Measurements from ENCODE around the gene AKIRIN1.
"Not testable (repeated sequence)": the region's sequence is repeated elsewhere in the genome, so short reads cannot be mapped to it uniquely, and the experiment has no call there.

AKIRIN1 gene

DNA sequence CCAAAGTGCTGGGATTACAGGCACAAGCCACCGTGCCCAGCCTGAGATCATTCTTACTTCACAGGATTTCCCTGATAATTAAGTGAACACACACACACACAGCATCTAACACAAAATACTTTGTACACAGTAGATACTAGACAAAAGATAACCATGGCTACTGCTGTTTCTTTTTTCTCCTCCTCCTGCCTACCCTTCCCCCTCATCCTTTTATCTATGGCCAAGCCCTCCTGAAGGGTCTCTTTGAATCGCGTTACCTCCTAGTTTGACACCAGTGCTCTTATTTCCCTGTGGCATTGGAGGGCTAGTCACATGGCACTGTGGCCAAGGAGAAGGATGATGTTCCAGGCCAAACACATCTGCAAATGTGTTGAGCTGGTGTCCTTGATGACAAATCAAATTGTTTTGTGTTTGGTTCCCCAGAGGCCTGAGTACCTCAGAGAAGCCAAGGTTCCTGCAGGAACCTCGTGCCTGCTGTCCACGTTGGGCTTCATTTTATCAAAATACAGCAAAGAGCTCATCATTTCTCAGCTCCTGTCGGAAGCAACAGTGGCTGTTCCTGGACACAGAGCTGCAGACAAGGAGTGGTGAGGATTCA lies 55.6 kb downstream of the AKIRIN1 start:
- Histone ChIP-seq H3K9ac (peak overlapping the region in 10 of 11 experiments; percentile 29 to 80 (median 74); a peak in 18 of 22 replicates), H3K4me3 (peak overlapping the region in 3 of 10 experiments; percentile 7 to 30 (median 27); a peak in 4 of 20 replicates), H3K4me1 (peaks cover 67 to 83% (median 79%) of the 10 kb centered on the region in 10 experiments), H3K36me3 (peaks cover 0 to 23% (median 12%) of the 10 kb centered on the region in 11 experiments; a peak in 12 of 22 replicates), H3K27me3 (no peaks in the 10 kb centered on the region), H3K4me2 (peak overlapping the region; percentile 58 to 92 (median 84)), H4K20me1 (peaks cover 0 to 15% (median 0%) of the 10 kb centered on the region in 11 experiments; a peak in 4 of 22 replicates), H3K9me3 (replicated peaks in 1 of 11) (no peaks in the 10 kb centered on the region), H3K27ac (peak overlapping the region in 10 of 11 experiments; percentile 59 to 96 (median 88); a peak in 20 of 22 replicates)
- TF ChIP-seq Cebpa-rat (IDR thresholded peaks at IDR 0.05), result no peak

GRCh38 chr1:39047374-39048229 lies 56.5 kb downstream of the AKIRIN1 start:
- peaks cover 0 to 18% (median 6%) of the 10 kb centered on the region in 11 experiments; a peak in 8 of 22 replicates for H3K36me3 ChIP-seq
- H3K9me3 ChIP-seq (replicated peaks in 1 of 11), result no peaks in the 10 kb centered on the region
- peak overlapping the region in 5 of 10 experiments; percentile 7 to 30 (median 27); a peak in 5 of 20 replicates for H3K4me3 ChIP-seq
- H3K9ac ChIP-seq, result peak overlapping the region in 10 of 11 experiments; percentile 29 to 82 (median 74); a peak in 19 of 22 replicates
- H3K4me2 ChIP-seq, result peak overlapping the region; percentile 58 to 92 (median 84)
- peaks cover 0 to 13% (median 0%) of the 10 kb centered on the region in 11 experiments; a peak in 4 of 22 replicates for H4K20me1 ChIP-seq
- no peaks in the 10 kb centered on the region for H3K27me3 ChIP-seq
- peak overlapping the region in 10 of 11 experiments; percentile 59 to 96 (median 88); a peak in 21 of 22 replicates for H3K27ac ChIP-seq
- peaks cover 70 to 91% (median 87%) of the 10 kb centered on the region in 10 experiments for H3K4me1 ChIP-seq
- TF ChIP-seq Cebpa-rat (IDR thresholded peaks at IDR 0.05), result peak in 5 of 11 experiments; percentile 9 to 82 (median 31); a peak in 4 of 22 replicates

GRCh38 chr1:39048745-39049370 lies 57.8 kb downstream of the AKIRIN1 start:
- H3K4me1 ChIP-seq, result peaks cover 68 to 90% (median 83%) of the 10 kb centered on the region in 10 experiments
- no peaks in the 10 kb centered on the region for H3K27me3 ChIP-seq
- H3K4me3 ChIP-seq, result no peak overlapping the region
- peak overlapping the region; percentile 58 to 92 (median 84) for H3K4me2 ChIP-seq
- peak overlapping the region in 10 of 11 experiments; percentile 59 to 96 (median 88); a peak in 20 of 22 replicates for H3K27ac ChIP-seq
- peaks cover 0 to 17% (median 6%) of the 10 kb centered on the region in 11 experiments; a peak in 8 of 22 replicates for H3K36me3 ChIP-seq
- no peaks in the 10 kb centered on the region for H3K9me3 ChIP-seq (replicated peaks in 1 of 11)
- peak in 6 of 11 experiments; percentile 20 to 97 (median 74); a peak in 8 of 22 replicates for TF ChIP-seq Cebpa-rat (IDR thresholded peaks at IDR 0.05)
- H4K20me1 ChIP-seq, result peaks cover 0 to under 1% (median 0%) of the 10 kb centered on the region in 11 experiments; a peak in 2 of 22 replicates
- peak overlapping the region in 9 of 11 experiments; percentile 63 to 82 (median 74); a peak in 17 of 22 replicates for H3K9ac ChIP-seq

GRCh38 chr1:39050001-39050400 lies 58.9 kb downstream of the AKIRIN1 start:
- Histone ChIP-seq H3K4me1 (peaks cover 56 to 78% (median 74%) of the 10 kb centered on the region in 10 experiments), H3K36me3 (peaks cover 0 to 9% (median 3%) of the 10 kb centered on the region in 11 experiments; a peak in 8 of 22 replicates), H3K4me2 (peak overlapping the region in 9 of 11 experiments; percentile 72 to 92 (median 87); a peak in 17 of 22 replicates), H3K9me3 (replicated peaks in 1 of 11) (no peaks in the 10 kb centered on the region), H3K4me3 (no peak overlapping the region), H3K9ac (peak overlapping the region in 5 of 11 experiments; percentile 27 to 82 (median 75); a peak in 9 of 22 replicates), H3K27ac (peak overlapping the region in 8 of 11 experiments; percentile 84 to 96 (median 88); a peak in 16 of 22 replicates), H4K20me1 (no peaks in the 10 kb centered on the region), H3K27me3 (no peaks in the 10 kb centered on the region)
- TF ChIP-seq Cebpa-rat (IDR thresholded peaks at IDR 0.05), result no peak

DNA sequence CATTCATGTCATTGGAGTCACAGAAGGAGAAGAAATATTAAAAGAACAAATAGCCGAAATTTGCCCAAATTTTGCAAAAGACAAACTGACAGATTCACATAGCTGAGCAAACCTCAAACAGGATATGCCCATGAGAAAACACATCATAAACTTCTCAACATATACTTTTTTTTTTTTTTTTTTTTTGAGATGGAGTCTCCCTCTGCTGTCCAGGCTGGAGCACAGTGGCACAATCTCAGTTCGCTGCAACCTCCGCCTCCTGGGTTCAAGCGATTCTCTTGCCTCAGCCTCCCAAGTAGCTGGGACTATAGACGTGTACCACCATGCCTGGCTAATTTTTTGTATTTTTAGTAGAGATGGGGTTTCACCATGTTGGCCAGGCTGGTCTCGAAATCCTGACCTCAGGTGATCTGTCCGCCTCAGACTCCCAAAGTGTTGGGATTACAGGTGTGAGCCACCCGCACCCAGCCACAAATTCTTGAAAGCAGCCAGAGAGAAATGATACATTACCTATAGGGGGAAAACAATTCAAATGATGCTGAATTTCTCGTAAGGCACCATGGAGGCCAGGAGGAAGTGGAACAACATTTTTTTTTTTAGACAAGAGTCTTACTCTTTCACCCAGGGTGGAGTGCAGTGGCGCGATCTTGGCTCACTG lies 60.2 kb downstream of the AKIRIN1 start:
- H3K4me3 ChIP-seq; H4K20me1 ChIP-seq; H3K27me3 ChIP-seq; H3K9me3 ChIP-seq (replicated peaks in 1 of 11); H3K36me3 ChIP-seq: not testable (repeated sequence)
- peaks cover 48 to 69% (median 65%) of the 10 kb centered on the region in 10 experiments for H3K4me1 ChIP-seq
- peak overlapping the region in 8 of 11 experiments; percentile 5 to 96 (median 86); a peak in 13 of 22 replicates for H3K27ac ChIP-seq
- H3K9ac ChIP-seq, result peak overlapping the region in 1 of 11 experiments; percentile 25; a peak in 1 of 22 replicates
- H3K4me2 ChIP-seq, result peak overlapping the region; percentile 18 to 90 (median 62); a peak in 21 of 22 replicates

- no peaks in the 10 kb centered on the region for H3K9me3 ChIP-seq (replicated peaks in 1 of 11)
- peak overlapping the region in 6 of 11 experiments; percentile 20 to 96 (median 52); a peak in 10 of 22 replicates for H3K27ac ChIP-seq
- TF ChIP-seq Cebpa-rat (IDR thresholded peaks at IDR 0.05), result no peak
- H3K4me2 ChIP-seq, result peak overlapping the region; percentile 18 to 90 (median 62); a peak in 19 of 22 replicates
- peak overlapping the region in 1 of 11 experiments; percentile 25; a peak in 1 of 22 replicates for H3K9ac ChIP-seq
- H3K27me3 ChIP-seq, result no peaks in the 10 kb centered on the region
- no peak overlapping the region for H3K4me3 ChIP-seq
- H3K36me3 ChIP-seq, result peaks cover 0 to 6% (median 0%) of the 10 kb centered on the region in 11 experiments; a peak in 5 of 22 replicates
- peaks cover 41 to 63% (median 59%) of the 10 kb centered on the region in 10 experiments for H3K4me1 ChIP-seq
- H4K20me1 ChIP-seq, result no peaks in the 10 kb centered on the region
Observed at GRCh38 chr1:39051956-39052355, 60.9 kb downstream of the AKIRIN1 start.

- H3K9ac ChIP-seq; H3K4me3 ChIP-seq; H3K9me3 ChIP-seq (replicated peaks in 1 of 11); H3K4me2 ChIP-seq; H3K36me3 ChIP-seq; H4K20me1 ChIP-seq; H3K27me3 ChIP-seq; H3K27ac ChIP-seq: not testable (repeated sequence)
- H3K4me1 ChIP-seq, result peaks cover 13 to 30% (median 26%) of the 10 kb centered on the region in 10 experiments
Observed at GRCh38 chr1:39055213-39055710, 64.2 kb downstream of the AKIRIN1 start.
